ENCODE data around the gene TMOD1.

Gene TMOD1

DNA sequence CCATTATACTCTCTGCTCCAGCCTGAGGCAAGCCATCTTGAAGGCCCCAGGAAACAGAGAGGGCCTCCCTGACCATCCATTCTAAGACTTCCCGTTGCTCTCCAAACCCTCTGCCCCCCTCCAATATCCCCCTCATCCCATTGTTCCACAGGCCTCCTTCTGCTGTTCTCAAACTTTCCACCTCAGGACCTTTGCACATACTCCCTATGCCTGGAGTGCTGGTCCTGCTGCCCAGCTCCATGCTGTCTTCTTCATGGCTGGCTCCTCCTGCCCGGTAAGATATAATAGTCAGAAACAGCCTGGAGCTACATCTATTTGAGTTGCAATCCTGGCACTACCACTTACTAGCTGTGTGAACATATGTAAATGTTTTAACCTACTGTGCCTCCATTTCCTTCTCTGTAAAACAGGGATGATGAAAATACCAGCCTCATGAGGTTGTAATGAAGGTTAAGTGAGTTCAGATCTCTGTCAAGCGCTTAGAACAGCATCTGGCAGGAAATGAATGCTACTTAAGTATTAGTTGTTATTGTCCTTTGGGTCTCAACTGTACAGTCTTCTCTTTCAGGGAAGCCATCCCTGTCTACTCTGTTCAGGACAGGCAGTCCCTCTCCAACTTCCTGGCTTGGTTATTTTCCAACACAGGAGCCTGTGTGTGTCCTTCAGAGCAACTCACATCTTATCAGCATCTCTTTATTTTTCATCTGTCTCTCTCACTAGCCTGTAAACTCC, 45.8 kb downstream of the TMOD1 start:
- DNase-seq (ENCODE audit: low spot score), result no peak

DNA sequence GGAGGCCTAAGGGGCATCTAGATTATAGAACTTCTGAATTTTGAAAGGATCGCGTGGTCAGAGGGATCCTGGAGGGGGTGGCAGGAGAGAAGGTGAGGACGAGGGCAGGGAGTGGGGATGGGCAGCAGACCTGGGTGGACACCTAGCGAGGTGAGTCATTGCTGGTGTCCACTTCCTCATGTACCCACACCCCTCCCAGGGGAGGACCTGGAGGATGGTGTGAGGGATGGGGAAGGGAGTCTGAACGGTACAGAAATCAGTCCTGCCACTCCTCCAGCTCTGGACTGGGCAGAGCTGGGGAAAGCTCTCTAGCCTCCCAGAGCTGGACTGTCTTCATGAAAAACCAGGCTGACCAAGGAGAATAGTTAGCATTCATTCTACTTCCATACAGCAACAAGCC, 46.9 kb downstream of the TMOD1 start:
- DNase-seq (ENCODE audit: low spot score), result no peak

DNA sequence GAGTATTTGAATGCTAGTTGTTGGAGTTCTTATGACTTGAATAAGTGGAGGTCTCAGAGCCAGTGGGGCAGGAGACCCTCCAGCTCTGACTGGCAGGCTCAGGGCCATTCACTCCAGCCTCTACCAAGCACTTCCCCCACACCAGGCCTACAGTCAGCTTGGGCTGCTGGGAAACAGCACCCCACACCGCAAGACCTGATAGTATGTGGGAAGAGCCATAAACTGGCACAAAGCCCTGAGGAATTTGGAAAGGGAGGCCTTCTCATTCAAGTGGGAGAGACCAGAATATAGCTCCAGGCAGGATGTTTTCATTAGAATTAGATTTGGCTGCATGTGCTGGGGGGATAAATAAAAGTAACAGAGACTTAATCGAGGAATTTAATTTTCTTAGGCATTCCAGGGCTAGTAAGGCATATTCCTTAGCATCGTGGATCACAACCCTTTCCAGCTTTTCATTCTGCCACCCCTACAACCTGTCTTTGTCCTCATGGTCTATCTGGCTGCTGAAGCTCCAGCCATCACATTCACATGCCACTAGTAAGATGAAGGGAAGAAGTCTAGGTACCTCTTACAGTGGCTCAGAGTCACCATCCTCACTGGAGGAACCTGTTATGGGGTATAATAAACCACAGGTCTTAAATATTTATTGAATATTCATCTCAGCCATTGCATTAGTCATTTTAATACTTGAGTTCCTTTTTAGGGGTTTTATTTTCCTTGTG, 47.5 kb downstream of the TMOD1 start:
- DNase-seq (ENCODE audit: low spot score), result no peak

DNA sequence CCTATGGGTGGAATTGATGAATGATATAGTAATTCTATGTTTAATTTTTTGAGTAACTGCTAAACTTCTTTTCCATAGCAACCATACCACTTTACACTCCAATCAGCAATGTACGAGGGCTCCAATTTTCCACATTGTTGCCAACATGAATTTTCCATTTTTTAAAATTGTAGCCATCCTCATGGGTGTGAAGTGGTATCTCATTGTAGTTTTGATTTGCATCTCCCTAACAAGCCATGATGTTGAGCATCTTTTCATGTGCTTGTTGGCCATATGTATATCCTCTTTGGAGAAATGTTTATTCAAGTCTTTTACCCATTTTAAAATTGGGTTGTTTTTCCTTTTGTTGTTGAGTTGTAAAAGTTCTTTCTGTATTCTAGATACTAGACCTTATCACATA, 48.9 kb downstream of the TMOD1 start:
- no peak for DNase-seq (ENCODE audit: low spot score)

DNA sequence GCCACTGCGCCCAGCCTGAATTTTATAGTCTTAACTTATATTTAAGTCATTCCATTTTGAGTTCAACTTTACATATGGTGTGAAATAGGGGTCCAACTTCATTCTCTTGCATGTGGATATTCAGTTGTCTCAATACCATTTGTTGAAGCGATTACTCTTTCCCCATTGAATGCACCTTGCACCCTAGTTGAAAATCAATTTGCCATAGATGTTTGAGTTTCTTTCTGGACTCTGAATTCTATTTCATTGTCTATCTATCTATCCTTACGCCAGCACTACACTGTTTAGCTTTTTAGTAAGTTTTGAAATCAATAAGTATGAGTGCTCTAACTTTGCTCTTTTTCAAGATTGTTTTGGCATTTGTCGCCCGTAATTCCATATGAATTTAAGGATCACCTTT, 49.8 kb downstream of the TMOD1 start:
- DNase-seq (ENCODE audit: low spot score), result no peak

DNA sequence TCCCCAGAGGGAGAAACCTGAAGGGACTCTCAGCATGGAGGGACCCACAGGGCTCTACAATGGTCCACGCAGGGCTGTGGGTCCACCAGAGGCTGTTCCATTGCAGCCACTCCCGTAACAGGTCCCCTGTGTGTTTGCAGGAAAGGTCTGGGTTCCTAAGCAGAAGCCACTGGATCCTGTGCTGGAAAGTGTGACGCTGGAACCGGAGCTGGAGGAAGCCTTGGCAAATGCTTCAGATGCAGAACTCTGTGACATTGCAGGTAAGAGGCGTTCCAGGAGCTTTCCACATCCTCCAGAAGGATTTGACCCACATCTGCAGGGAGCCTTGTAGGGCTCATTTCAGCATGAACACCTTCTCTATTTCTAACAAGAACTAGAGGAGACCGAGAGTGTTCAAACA, 51.7 kb downstream of the TMOD1 start:
- DNase-seq (ENCODE audit: low spot score), result no peak

DNA sequence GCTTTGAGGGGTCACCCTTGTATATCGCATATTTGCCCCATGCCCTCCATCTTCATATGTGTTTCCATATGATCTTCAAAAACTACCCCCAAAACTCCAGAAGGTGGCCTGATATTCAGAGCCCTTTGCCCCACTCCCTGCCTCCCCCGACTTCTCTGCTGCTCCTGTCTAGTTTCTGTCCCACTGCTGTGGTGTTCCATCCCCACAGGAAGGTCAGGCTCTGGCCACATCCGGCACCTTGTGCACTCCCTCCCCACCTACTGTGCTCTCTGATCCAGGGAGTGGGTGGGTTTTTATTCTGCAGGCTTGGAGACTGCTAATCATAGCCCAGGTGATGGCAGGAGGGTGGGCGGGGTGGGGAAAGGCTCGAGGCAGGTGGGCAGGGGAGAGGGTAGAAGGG, 52.4 kb downstream of the TMOD1 start:
- DNase-seq (ENCODE audit: low spot score), result no peak

DNA sequence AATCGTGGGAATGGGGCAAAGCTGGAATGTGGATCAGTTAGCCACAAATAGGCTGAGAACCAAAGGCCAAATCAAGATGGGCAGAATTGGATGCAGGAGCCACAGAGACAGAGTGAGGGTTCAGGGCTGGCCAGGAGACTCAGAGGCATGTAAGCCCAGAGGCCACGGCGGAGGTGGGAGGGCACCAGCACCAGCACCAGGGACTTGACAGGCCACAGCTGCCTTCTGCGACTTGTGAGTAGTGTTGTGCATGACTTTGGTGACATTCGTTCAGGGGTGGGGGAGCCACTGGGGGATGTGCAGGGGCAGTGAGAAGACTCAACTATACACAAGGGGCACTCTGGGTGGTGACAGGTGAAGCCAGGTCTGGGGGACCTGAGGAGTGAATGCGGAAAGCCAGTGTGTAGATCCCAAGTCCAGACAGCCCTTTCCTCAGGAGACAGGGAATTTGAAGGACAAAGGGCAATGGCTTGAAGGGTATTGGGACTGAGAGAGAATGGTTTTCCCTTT, 53.2 kb downstream of the TMOD1 start:
- DNase-seq (ENCODE audit: low spot score), result no peak

DNA sequence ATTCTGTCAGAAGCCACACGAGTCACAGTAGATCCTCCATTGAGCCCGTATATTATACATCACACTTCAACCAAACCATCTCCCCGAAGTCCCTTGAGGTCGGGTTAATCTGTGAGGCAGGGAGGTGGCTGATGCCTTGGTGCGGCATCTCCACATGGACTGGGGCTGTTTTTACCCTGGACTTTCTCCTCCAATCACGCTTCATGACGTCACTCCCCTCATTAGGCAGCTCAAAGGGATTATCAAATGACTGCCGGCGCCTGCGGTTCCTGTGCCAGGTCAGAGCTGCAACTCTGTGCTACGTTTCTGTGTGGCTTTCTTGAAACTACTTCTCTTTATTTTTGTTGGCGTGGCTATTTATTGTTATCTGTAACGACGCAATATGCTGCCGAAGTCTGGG, 53.7 kb downstream of the TMOD1 start:
- no peak for DNase-seq (ENCODE audit: low spot score)

DNA sequence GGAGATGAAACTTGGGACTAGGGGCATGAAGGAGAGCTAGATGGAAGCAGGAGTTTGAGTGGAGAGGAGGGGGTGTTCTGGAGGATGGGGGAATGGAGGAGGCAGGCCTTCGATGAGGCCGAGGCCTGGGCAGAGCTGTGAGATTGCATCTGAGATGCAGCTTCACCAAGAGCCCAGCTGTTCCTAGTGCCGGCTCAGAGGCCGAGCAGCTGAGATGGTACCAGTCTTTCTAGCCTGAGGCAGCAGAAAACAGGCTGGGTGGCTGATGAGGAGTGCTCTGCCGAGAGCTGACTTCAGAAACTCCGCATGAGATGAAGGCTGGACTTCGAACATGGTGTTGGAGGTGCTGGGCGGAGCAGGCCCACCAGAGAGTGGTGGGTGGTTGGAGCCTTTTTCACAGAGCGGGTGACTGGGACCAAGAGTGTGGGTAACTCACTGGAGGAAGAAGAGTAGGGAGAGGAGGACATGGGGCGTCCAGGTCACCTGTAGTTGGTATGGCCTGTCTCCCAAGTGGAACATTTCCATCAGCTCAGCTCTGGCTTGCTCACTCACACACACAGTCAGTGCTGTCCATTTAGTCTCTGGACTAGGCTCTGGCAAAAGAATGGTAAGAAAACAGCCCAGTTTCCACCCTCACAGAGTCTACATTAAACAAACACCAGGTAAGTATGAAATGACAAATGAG, 54.7 kb downstream of the TMOD1 start:
- DNase-seq (ENCODE audit: low spot score), result no peak

DNA sequence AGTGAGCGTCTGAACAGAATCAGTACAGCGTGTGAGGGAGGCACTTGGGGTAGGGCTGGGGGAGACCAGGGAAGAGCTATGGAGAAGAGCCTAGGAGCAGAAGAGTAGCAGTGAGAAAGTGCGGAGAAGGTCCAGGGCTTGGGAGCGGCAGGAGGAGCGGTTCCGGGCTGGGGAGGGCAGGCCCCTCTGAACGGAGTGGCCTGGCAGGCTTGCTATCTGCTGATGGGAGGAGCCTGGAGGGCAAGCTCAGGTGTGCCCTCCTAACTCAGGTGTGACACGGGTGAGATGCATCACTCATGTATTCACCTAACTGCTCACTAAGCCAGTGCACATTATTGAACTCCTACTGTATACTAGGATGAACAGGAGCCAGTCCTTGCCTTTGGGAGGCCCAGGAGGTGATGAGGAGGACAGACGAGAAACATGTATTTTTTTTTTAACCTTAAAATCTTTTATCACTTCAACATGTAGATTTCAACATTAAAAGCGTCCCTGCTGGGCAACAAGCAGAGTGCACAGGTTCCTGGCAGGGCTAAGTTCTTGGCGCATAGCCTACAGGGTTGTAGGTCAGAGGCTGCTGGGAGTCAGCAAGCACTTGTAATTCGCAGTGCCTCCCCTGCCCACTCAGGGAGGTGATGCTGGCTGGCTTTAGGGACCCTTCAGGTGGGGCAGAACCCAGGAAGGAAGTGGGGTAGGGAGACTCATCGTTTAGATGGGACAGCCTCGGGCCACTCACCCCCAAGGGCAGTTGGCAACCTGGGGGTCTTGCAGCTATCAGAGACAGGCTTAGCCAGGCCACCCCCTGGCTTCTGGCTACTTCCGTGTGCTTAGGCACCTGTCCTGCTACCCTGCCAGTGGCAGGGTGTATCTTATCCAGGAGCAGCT, 55.5 kb downstream of the TMOD1 start:
- DNase-seq (ENCODE audit: low spot score), result no peak

DNA sequence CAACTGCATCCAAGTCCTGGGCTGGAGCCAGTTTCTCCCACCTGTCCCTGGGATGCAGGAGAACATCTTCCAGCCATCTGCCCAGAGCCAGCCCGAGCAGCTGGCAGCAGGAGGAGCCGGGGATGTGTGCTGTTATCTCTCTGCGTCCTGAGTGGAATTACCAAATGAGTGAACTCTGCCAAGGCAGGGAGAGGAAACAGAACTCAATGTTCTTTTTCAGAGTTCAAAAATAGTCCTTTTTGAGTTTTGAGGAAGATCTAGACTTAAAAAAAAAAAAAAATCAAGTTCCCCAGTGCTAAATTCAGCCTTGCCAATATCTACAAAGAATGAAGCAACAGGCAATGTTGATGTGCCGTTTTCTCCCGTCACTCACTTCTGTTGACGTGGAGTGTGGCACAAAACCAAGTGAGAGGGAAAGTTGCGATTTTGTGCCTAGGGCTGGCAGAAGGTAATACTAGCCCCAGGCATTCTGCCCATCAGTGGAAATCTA, 56.2 kb downstream of the TMOD1 start:
- DNase-seq (ENCODE audit: low spot score), result no peak

DNA sequence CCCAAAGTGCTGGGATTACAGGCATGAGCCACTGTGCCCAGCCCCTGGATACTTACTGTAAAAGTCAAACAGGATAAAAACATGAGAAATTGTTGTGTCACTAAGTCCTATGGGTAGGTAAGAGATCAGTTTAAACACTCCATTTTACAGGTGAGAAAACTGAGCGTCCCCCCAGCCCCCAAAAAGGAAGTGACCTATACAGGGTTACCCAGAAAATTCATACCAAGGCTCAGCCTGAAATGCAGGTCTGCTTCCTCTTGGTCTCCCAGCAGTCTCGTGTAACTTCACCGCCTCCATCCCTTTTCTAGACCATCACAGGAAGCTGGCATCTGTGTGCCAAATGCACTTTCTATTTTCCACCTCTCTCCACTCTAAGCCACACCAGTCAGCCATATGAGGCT, 57.2 kb downstream of the TMOD1 start:
- no peak for DNase-seq (ENCODE audit: low spot score)

DNA sequence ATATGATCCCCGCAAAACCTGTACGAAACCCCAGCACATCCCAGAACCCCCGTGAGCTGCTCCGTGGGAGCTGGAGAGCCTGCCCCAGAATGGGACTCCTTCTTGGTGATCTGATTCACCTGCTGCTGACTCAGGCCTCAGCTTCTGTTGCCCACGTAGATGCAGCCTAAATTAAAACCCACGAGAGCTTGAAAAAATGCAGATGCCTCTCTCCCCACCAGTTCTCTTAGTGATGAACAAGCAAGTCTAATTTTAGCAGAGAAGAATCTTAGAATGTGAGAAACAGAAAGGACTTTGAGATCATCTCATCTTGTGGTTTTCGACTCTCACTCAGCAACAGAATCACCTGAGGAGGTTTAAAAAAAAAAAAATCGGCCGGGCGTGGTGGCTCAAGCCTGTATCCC, 57.6 kb downstream of the TMOD1 start:
- DNase-seq (ENCODE audit: low spot score), result no peak

DNA sequence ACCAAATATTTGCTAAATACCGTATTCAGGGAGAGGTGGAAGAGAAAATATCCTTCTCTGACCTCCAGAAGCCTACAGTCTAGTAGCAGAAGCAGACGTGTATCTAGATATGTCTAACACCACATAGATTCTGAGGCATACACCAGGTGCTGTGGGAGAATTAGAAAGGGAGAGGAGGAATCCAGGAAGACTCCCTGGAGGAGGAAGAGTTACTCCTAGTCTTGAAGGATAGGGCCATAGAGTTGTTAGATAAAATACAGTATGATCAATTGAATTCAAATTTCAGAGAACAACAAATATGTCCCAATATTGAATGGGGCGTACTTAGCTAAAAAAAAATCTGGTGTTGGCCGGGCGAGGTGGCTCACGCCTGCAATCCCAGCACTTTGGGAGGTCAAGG, 58.7 kb downstream of the TMOD1 start:
- DNase-seq (ENCODE audit: low spot score), result no peak

DNA sequence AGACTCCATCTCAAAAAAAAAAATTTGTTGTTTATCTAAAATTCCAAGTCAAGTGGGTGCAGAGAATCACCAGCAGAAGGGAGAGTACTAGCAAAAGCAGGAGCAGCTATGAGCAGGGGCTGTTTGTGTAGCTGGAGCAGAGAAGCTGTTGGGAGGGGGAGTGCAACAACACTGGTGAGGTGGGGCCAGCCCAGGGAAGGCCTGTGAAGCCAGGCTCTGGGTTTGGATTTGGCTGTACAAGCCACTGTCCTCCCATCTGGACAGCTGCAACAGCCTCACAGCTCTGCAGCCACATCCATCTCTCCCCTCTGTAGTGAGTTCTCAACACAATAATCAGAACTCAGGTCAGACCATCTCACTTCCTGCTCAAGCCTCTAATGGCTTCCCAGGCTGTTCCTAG, 59.4 kb downstream of the TMOD1 start:
- DNase-seq (ENCODE audit: low spot score), result no peak

DNA sequence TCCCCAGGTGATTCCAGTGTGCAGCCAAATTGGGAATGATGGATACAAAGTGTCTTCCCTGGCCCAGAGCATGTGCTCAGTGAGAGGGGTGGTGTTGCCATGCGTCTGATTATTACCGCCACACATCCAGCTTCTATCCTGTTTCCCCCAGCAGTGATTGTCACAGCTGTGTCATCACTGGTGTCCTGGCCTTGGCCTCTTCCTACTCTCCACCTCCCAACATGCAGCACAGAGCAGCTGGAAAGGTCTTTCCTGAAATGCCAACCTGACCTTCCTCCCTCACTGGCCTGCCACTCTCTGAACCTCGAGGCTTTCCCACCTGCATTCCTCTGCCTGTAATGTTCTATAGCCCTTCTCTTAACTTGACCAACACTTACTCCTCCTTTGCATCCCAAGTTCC, 60.0 kb downstream of the TMOD1 start:
- no peak for DNase-seq (ENCODE audit: low spot score)

DNA sequence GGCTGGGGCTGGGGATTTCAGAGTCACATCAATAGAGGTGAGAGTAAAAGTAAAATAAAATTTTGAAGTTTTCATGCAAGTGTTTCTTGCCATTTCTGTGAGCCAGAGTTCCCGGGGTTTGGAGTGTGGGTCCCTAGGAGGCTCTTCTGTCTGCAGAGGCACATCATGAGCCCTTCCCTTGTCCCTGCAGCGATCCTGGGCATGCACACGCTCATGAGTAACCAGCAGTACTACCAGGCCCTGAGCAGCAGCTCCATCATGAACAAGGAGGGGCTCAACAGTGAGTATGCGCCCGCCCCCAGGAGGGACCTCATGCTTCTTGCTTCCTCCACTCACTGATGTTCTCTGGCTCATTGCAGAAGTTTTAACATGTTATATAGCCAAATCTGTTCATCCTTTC, 61.1 kb downstream of the TMOD1 start:
- no peak for DNase-seq (ENCODE audit: low spot score)

DNA sequence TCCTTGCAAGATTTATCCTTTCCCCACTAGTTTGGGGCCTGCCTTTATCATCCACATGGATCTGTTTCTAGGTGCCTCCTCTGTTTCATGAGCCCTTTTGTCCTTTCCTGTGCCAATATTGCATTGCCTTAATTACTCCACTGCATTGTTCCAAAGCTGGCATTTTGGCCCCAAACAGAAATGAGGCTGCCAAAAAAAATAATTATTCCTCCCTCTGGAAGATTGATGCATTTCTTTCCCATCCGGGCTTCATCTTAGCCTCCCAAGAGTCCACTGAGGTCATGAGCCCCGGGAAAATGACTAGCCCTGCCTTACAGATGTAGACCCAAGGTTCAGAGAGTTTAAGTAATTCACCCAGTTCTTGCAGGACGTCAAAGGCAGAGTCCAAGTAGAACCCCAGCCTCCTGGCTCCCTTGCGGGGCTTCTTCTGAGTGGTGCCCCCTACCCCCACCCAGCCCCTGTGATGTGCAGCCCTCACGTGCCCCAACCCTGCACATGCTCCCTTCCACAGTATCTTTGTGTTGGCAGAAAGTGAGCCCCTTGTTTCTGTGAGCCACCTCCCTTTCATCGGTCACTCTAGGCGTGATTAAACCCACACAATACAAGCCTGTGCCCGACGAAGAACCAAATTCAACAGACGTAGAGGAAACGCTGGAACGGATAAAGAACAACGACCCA, 62.1 kb downstream of the TMOD1 start:
- no peak for DNase-seq (ENCODE audit: low spot score)

DNA sequence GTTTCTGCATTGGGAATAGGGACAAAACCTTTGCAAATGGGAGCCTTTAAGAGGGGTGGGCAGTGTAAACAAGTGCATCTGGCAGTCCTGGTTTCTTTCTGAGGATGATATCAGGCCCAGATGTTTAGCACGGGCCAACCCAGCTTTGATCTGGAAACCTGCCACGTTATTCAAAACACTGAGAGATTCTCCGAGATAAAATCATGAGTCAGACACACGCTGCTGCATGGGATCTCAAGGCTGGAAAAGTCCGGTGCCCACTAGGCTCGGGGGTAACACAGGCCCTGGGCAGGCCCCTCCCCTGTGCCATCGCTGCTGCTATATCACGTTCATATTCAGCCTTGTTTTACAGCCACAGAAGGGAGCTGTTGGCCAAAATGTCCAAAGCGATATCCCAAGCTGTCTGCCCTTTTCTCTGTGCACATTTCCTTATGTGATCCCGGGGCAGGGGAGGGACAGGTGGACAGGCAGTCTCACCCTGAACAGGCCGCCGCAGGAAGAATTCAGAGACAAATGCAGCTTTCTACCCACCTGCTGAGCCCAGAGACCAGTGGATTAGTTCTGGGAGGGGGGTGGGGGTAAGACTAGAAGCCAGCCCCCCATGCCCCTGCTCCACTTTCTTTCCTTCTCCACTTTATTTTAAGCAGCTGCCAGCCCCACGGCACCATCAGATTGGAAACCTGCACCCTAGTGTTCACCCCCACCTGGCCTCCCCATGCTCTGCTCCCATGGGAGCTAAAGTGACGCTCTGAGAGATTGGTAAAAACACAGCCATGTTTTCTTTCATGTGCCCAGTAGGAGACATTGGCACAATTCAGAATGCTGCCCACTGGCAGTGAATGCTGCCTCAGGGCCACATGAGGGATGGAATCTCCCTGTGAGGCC, 63.1 kb downstream of the TMOD1 start:
- peak; percentile 19 for DNase-seq (ENCODE audit: low spot score)
